Measurements from ENCODE around the gene CASK.

CASK gene

GRCh38 chrX:41923211-41923977, at the start of gene CASK:
Gene CASK, minus strand, starts transcription at chrX:41923554. Its CDS starts 566 bp downstream, at chrX:41922988.
- DNase-seq (ENCODE audit: low spot score), result peak; percentile 86

GRCh38 chrX:41971346-41971745, 48.0 kb upstream of the CASK start:
- DNase-seq (ENCODE audit: low spot score), result no peak

GRCh38 chrX:41970419-41970818, 47.1 kb upstream of the CASK start:
- no peak for DNase-seq (ENCODE audit: low spot score)

- DNase-seq (ENCODE audit: low spot score), result no peak
Observed at GRCh38 chrX:41963348-41963747, 40.0 kb upstream of the CASK start.

GRCh38 chrX:41960142-41960541, 36.8 kb upstream of the CASK start:
- no peak for DNase-seq (ENCODE audit: low spot score)

- DNase-seq (ENCODE audit: low spot score), result no peak
Observed at GRCh38 chrX:41958861-41959260, 35.5 kb upstream of the CASK start.

GRCh38 chrX:41956027-41956426, 32.7 kb upstream of the CASK start:
- DNase-seq (ENCODE audit: low spot score), result no peak

GRCh38 chrX:41952102-41952501, 28.7 kb upstream of the CASK start:
- DNase-seq (ENCODE audit: low spot score), result no peak

- DNase-seq (ENCODE audit: low spot score), result no peak
Observed at GRCh38 chrX:41946989-41947612, 23.7 kb upstream of the CASK start.

GRCh38 chrX:41946235-41946634, 22.9 kb upstream of the CASK start:
- DNase-seq (ENCODE audit: low spot score), result no peak

GRCh38 chrX:41935832-41936231, 12.5 kb upstream of the CASK start:
- no peak for DNase-seq (ENCODE audit: low spot score)

- no peak for DNase-seq (ENCODE audit: low spot score)
Observed at GRCh38 chrX:41933546-41933945, 10.2 kb upstream of the CASK start.

- no peak for DNase-seq (ENCODE audit: low spot score)
Observed at GRCh38 chrX:41932885-41933284, 9.5 kb upstream of the CASK start.

GRCh38 chrX:41931591-41931990, 8.2 kb upstream of the CASK start:
- no peak for DNase-seq (ENCODE audit: low spot score)

GRCh38 chrX:41923978-41924683, 777 bp upstream of the CASK start:
- no peak for DNase-seq (ENCODE audit: low spot score)

- no peak for DNase-seq (ENCODE audit: low spot score)
Observed at GRCh38 chrX:41922431-41923151, 763 bp downstream of the CASK start.

- no peak for DNase-seq (ENCODE audit: low spot score)
Observed at GRCh38 chrX:41921492-41922430, 1.6 kb downstream of the CASK start.

GRCh38 chrX:41919870-41920269, 3.5 kb downstream of the CASK start:
- DNase-seq (ENCODE audit: low spot score), result no peak

GRCh38 chrX:41917517-41917916, 5.8 kb downstream of the CASK start:
- DNase-seq (ENCODE audit: low spot score), result no peak

- DNase-seq (ENCODE audit: low spot score), result no peak
Observed at GRCh38 chrX:41913476-41913875, 9.9 kb downstream of the CASK start.

- DNase-seq (ENCODE audit: low spot score), result no peak
Observed at GRCh38 chrX:41912923-41913322, 10.4 kb downstream of the CASK start.
